Neural progenitor cell (in vitro differentiated cells): ENCODE measurements around the gene ZDHHC14. TPM values are rescaled to one million over a fixed set of nuclear protein-coding genes. Genes with fewer than 3 reads are reported as not detected.

Source experiments
- DNase-seq: peaks from one replicate; pipeline ENCODE4 v3.0.0-alpha.2; 2016; ENCODE audit warnings: low spot score
- H2AFZ ChIP-seq: fragments of 200-600 bp; sonication (generic); replicated peaks from 2 replicates; pipeline ENCODE4 v1.6.1; 2016; ENCODE audit warnings: antibody characterized with exemption
- H3F3A ChIP-seq: fragments of 200-600 bp; sonication (generic); 2 replicates; pipeline ENCODE4 v1.6.1; 2016; ENCODE audit warnings: antibody characterized with exemption, low read depth
- H3K27ac ChIP-seq: fragments of 200-600 bp; sonication (generic); 2 replicates; pipeline ENCODE4 v1.5.1; 2016; ENCODE audit warnings: mild to moderate bottlenecking
- H3K27me3 ChIP-seq: fragments of 200-600 bp; sonication (generic); 2 replicates; pipeline ENCODE4 v1.6.1; 2016; ENCODE audit warnings: mild to moderate bottlenecking, moderate library complexity
- H3K36me3 ChIP-seq: fragments of 200-600 bp; sonication (generic); 2 replicates; pipeline ENCODE4 v1.5.1; 2016
- H3K4me1 ChIP-seq: fragments of 200-600 bp; sonication (generic); 2 replicates; pipeline ENCODE4 v1.6.1; 2016; ENCODE audit warnings: mixed run types
- H3K4me2 ChIP-seq: fragments of 200-600 bp; sonication (generic); 2 replicates; pipeline ENCODE4 v1.6.1; 2016
- H3K4me3 ChIP-seq: fragments of 200-600 bp; sonication (generic); 2 replicates; pipeline ENCODE4 v1.5.1; 2016
- H3K79me2 ChIP-seq: fragments of 200-600 bp; sonication (generic); 2 replicates; pipeline ENCODE4 v1.6.1; 2016; ENCODE audit warnings: low read depth
- H3K9ac ChIP-seq: fragments of 200-600 bp; sonication (generic); 2 replicates; pipeline ENCODE4 v1.6.1; 2016
- H3K9me3 ChIP-seq: fragments of 200-600 bp; sonication (generic); 2 replicates; pipeline ENCODE4 v1.5.1; 2016; ENCODE audit warnings: low read depth
- H4K20me1 ChIP-seq: fragments of 200-600 bp; sonication (generic); 2 replicates; pipeline ENCODE4 v1.6.1; 2016; ENCODE audit warnings: low read depth
- H3K27ac Mint-ChIP-seq: 3 replicates; pipeline ENCODE4 v1.8.0; 2021; ENCODE audit warnings: mixed read lengths
- H3K27me3 Mint-ChIP-seq: 2 replicates; pipeline ENCODE4 v1.8.0; 2022; ENCODE audit warnings: low read depth, mild to moderate bottlenecking, inconsistent platforms, moderate library complexity, mixed read lengths; ENCODE audit not compliant: insufficient read depth
- H3K36me3 Mint-ChIP-seq: 3 replicates; pipeline ENCODE4 v1.8.0; 2021; ENCODE audit warnings: mixed read lengths
- H3K4me1 Mint-ChIP-seq: 3 replicates; pipeline ENCODE4 v1.8.0; 2021; ENCODE audit warnings: mixed read lengths
- H3K4me3 Mint-ChIP-seq: 3 replicates; pipeline ENCODE4 v1.8.0; 2021; ENCODE audit warnings: mild to moderate bottlenecking, moderate library complexity, mixed read lengths
- H3K9me3 Mint-ChIP-seq: 3 replicates; pipeline ENCODE4 v1.8.0; 2020; ENCODE audit warnings: mixed read lengths
- EZH2 ChIP-seq: fragments of 200-600 bp; sonication (generic); IDR thresholded peaks from 2 replicates; pipeline ENCODE4 v1.6.1; 2017; ENCODE audit warnings: antibody characterized with exemption, mild to moderate bottlenecking, moderate library complexity
- EZH2phosphoT487 ChIP-seq: fragments of 200-600 bp; sonication (generic); IDR thresholded peaks from 2 replicates; pipeline ENCODE4 v1.6.1; 2017; ENCODE audit warnings: antibody characterized with exemption
- total RNA-seq: library from RNA; depleted of rRNA; stranded (reverse); fragments of >200 nt; gene quantifications from 2 replicates; pipeline ENCODE4 v1.2.3, GENCODE V29; 2015; ENCODE audit warnings: low replicate concordance
- TF ChIP-seq, protein P1 (sequence below): fragments of 200-600 bp; sonication (generic); IDR thresholded peaks from 2 replicates; pipeline ENCODE4 v1.5.1; 2017; ENCODE audit warnings: antibody characterized with exemption, mild to moderate bottlenecking

The ZDHHC14 gene
- total RNA-seq, 1 donor from 2014 or later = 14.5 TPM

DNA sequence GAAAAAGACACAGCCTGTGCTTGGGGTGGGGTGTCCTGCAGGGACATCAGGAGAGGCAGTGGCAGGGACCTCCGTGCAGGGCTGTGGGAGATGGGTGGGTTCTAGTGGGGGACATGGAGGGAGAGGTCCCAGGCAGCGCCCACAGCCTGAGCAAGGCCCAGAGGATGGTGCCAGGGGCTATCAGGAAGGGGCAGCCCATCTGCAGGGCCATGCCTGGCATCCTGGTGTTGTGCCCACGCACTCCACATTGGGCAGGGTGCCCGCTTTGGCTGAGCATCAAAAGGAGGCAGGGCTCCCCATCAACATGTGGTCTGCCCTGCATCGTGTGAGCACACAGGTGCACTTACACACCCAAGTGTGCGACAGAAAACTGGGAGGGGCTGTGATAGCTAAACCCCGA is 257.8 kb downstream of the ZDHHC14 start:
- TF ChIP-seq EZH2phosphoT487 (no peak), EZH2 (no peak)
- TF ChIP-seq, protein P1, sequence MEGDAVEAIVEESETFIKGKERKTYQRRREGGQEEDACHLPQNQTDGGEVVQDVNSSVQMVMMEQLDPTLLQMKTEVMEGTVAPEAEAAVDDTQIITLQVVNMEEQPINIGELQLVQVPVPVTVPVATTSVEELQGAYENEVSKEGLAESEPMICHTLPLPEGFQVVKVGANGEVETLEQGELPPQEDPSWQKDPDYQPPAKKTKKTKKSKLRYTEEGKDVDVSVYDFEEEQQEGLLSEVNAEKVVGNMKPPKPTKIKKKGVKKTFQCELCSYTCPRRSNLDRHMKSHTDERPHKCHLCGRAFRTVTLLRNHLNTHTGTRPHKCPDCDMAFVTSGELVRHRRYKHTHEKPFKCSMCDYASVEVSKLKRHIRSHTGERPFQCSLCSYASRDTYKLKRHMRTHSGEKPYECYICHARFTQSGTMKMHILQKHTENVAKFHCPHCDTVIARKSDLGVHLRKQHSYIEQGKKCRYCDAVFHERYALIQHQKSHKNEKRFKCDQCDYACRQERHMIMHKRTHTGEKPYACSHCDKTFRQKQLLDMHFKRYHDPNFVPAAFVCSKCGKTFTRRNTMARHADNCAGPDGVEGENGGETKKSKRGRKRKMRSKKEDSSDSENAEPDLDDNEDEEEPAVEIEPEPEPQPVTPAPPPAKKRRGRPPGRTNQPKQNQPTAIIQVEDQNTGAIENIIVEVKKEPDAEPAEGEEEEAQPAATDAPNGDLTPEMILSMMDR = no peak
- Mint-ChIP-seq H3K36me3 (no peaks in the 10 kb centered on the region), H3K4me1 (peaks cover 21% of the 10 kb centered on the region), H3K4me3 (no peak overlapping the region), H3K9me3 (no peaks in the 10 kb centered on the region), H3K27ac (no peak overlapping the region), H3K27me3 (peaks cover 5% of the 10 kb centered on the region)
- Histone ChIP-seq H3F3A (no peaks in the 10 kb centered on the region), H3K4me3 (no peak overlapping the region), H3K27me3 (no peaks in the 10 kb centered on the region), H3K27ac (no peak overlapping the region), H2AFZ (no peak overlapping the region), H3K4me1 (no peaks in the 10 kb centered on the region), H4K20me1 (no peaks in the 10 kb centered on the region), H3K4me2 (no peak overlapping the region), H3K9me3 (no peaks in the 10 kb centered on the region), H3K9ac (no peak overlapping the region), H3K36me3 (no peaks in the 10 kb centered on the region), H3K79me2 (no peaks in the 10 kb centered on the region)
- no peak for DNase-seq

DNA sequence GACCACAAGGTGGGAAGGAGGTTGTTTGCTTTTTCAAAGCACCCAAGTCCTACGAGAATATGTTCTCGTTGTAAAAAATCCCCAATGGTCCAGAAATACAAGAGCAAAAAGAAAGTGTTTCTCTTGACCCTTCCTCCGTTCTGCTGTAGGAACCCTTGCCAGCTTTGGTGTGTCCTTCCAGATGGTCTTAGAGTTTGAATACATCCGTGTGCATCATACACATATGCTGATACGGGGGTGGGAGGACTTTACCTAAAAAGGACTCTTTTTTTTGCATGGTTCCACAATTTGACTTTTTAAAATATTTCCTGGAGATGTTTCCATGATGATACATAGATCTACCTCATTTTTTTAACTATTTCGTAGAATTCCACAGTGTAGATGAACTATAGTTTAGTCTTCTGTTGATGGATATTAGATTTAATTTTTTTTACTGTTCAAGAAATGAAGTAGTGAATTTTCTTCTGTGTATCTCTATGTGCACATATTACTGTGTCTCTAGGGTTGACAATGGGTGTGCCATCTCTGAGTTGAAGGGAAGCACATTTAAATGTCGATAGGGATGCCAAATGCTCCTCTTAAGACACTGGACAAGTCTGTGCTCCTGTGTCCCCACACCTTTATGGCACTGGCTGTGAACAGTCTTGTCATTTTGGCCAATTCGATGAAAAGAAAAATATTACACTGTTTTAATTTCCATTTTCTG is 259.9 kb downstream of the ZDHHC14 start:
- Histone ChIP-seq H3K9ac (no peak overlapping the region), H3K4me1 (no peaks in the 10 kb centered on the region), H4K20me1 (no peaks in the 10 kb centered on the region), H3K27ac (no peak overlapping the region), H2AFZ (no peak overlapping the region), H3K27me3 (no peaks in the 10 kb centered on the region), H3K4me3 (no peak overlapping the region), H3F3A (no peaks in the 10 kb centered on the region), H3K4me2 (no peak overlapping the region), H3K79me2 (no peaks in the 10 kb centered on the region), H3K36me3 (no peaks in the 10 kb centered on the region), H3K9me3 (no peaks in the 10 kb centered on the region)
- TF ChIP-seq, protein P1 = no peak
- TF ChIP-seq EZH2phosphoT487 = no peak
- TF ChIP-seq EZH2 = no peak
- Mint-ChIP-seq H3K27ac (no peak overlapping the region), H3K4me1 (peaks cover 21% of the 10 kb centered on the region), H3K9me3 (no peaks in the 10 kb centered on the region), H3K36me3 (peaks cover 3% of the 10 kb centered on the region), H3K27me3 (peaks cover 5% of the 10 kb centered on the region), H3K4me3 (no peak overlapping the region)
- DNase-seq = no peak

DNA sequence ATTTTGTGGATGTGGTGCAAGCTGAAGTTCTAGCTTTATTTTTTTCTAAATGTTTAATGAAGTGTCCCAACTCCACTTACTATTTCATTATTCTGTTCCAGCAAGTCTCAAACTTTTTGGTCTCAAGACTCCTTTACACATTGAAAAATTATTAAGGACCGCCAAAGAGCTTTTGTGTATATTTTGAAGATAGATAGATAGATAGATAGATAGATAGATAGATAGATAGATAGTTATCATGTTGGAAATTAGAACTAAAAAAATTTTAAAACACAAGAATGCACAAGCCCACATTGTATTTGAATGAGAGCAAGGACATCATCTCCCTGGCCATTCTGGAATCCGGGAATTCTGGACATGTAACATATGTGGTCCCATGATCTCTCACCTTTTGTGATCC is 260.8 kb downstream of the ZDHHC14 start:
- no peaks in the 10 kb centered on the region for H4K20me1 ChIP-seq

More for the DNA sequence above, 260.8 kb downstream of the ZDHHC14 start:
- Histone ChIP-seq H3K9ac (no peak overlapping the region), H3F3A (no peaks in the 10 kb centered on the region), H3K4me3 (no peak overlapping the region), H3K4me1 (peaks cover 4% of the 10 kb centered on the region), H3K9me3 (no peaks in the 10 kb centered on the region), H2AFZ (no peak overlapping the region), H3K79me2 (no peaks in the 10 kb centered on the region), H3K36me3 (no peaks in the 10 kb centered on the region), H3K27ac (no peak overlapping the region), H3K4me2 (no peak overlapping the region), H3K27me3 (no peaks in the 10 kb centered on the region)
- no peak overlapping the region for H3K27ac Mint-ChIP-seq
- peaks cover 16% of the 10 kb centered on the region for H3K4me1 Mint-ChIP-seq
- DNase-seq = no peak
- H3K9me3 Mint-ChIP-seq = no peaks in the 10 kb centered on the region
- H3K36me3 Mint-ChIP-seq = peaks cover 5% of the 10 kb centered on the region
- TF ChIP-seq, protein P1 = no peak
- TF ChIP-seq EZH2 (no peak), EZH2phosphoT487 (no peak)
- peaks cover 5% of the 10 kb centered on the region for H3K27me3 Mint-ChIP-seq
- H3K4me3 Mint-ChIP-seq = no peak overlapping the region
